ENCODE data around the gene FAM13C. TPM values are rescaled to one million over a fixed set of nuclear protein-coding genes. Genes with fewer than 3 reads are reported as not detected.

Gene FAM13C
- total and polyA plus RNA-seq, 8 donors: 1.1 to 3.4 (median 2.2) TPM

GRCh38 chr10:59283456-59284091 is 78.8 kb downstream of the FAM13C start:
- H3K4me1 ChIP-seq: no peaks in the 10 kb centered on the region
- no peaks in the 10 kb centered on the region for H3K36me3 ChIP-seq
- DNase-seq: no peak
- TF ChIP-seq CTCF (IDR thresholded peaks at IDR 0.05): no peak
- FAIRE-seq: no peak
- H3K27ac ChIP-seq: no peak overlapping the region
- intact Hi-C loops (cut with DNase I): no loop called here
- no peaks in the 10 kb centered on the region for H3K9me3 ChIP-seq
- WGBS, 2 donors: 40 to 54% methylated on average over 9 of the region's 9 CpGs
- H3K27me3 ChIP-seq: no peaks in the 10 kb centered on the region
- ATAC-seq: peak in 2 of 4 donors; percentile 53 to 66
- no peak overlapping the region for H3K4me3 ChIP-seq

DNA sequence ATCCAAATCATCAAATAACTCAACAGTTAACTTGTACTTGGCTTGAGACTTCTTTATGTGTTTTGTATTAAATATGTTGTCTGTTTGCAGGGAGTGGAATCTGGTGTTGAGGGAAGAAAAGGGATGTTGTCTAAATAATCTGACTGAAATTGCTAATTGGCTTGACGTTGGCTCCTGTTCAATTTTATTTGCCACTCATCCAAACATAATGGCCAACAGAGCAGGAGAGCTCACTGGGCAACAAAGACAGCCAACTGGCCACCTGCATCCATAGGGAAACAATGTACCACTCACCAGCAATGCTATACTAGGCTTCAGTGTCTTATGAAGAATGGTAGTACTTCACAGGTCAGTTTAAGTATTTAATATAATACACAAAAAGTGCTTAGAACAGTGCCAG is 80.5 kb downstream of the FAM13C start:
- ATAC-seq (no peak), DNase-seq (no peak), FAIRE-seq (no peak)
- no peaks in the 10 kb centered on the region for H3K9me3 ChIP-seq
- intact Hi-C loops (cut with DNase I): no loop called here
- H3K4me3 ChIP-seq: no peak overlapping the region
- no peak overlapping the region for H3K27ac ChIP-seq
- WGBS, 2 donors: 37 to 41% methylated on average over 1 of the region's 1 CpG
- no peaks in the 10 kb centered on the region for H3K27me3 ChIP-seq
- H3K4me1 ChIP-seq: no peaks in the 10 kb centered on the region
- TF ChIP-seq CTCF (IDR thresholded peaks at IDR 0.05): no peak
- no peaks in the 10 kb centered on the region for H3K36me3 ChIP-seq

GRCh38 chr10:59279991-59280505 is 82.3 kb downstream of the FAM13C start:
- Histone ChIP-seq H3K36me3 (no peaks in the 10 kb centered on the region), H3K27me3 (no peaks in the 10 kb centered on the region), H3K9me3 (no peaks in the 10 kb centered on the region), H3K4me1 (no peaks in the 10 kb centered on the region), H3K4me3 (no peak overlapping the region), H3K27ac (no peak overlapping the region)
- WGBS, 2 donors: 82 to 90% methylated on average over 1 of the region's 1 CpG
- no peak for TF ChIP-seq CTCF (IDR thresholded peaks at IDR 0.05)
- ATAC-seq: no peak
- intact Hi-C loops (cut with DNase I): no loop called here
- no peak for DNase-seq
- no peak for FAIRE-seq

- no peaks in the 10 kb centered on the region for H3K27me3 ChIP-seq
- H3K36me3 ChIP-seq: no peaks in the 10 kb centered on the region
- H3K4me3 ChIP-seq: no peak overlapping the region
- DNase-seq (no peak), ATAC-seq (no peak), FAIRE-seq (no peak)
- H3K27ac ChIP-seq: no peak overlapping the region
- intact Hi-C loops (cut with DNase I): no loop called here
- H3K9me3 ChIP-seq: no peaks in the 10 kb centered on the region
- TF ChIP-seq CTCF (IDR thresholded peaks at IDR 0.05): no peak
- no peaks in the 10 kb centered on the region for H3K4me1 ChIP-seq
- 86 to 91% methylated on average over 1 of the region's 1 CpG for WGBS, 2 donors
Observed at GRCh38 chr10:59279476-59279875, 82.9 kb downstream of the FAM13C start.

- no peak for DNase-seq
- FAIRE-seq: no peak
Observed at GRCh38 chr10:59276919-59277318, 85.4 kb downstream of the FAM13C start.

More at GRCh38 chr10:59276919-59277318, 85.4 kb downstream of the FAM13C start:
- Histone ChIP-seq H3K36me3 (no peaks in the 10 kb centered on the region), H3K4me1 (no peaks in the 10 kb centered on the region), H3K27ac (no peak overlapping the region), H3K9me3 (no peaks in the 10 kb centered on the region), H3K4me3 (no peak overlapping the region), H3K27me3 (no peaks in the 10 kb centered on the region)
- peak in 2 of 4 donors; percentile 62 to 68 for ATAC-seq
- intact Hi-C loops (cut with DNase I): no loop called here
- TF ChIP-seq CTCF (IDR thresholded peaks at IDR 0.05): no peak
